ENCODE results near the gene CDC23. TPM values are rescaled to one million over a fixed set of nuclear protein-coding genes. Genes with fewer than 3 reads are reported as not detected.
"Not testable (repeated sequence)": the region's sequence is repeated elsewhere in the genome, so short reads cannot be mapped to it uniquely, and the experiment has no call there.

The CDC23 gene
- total RNA-seq, 1 donor from 2014 or later, result 34.2 TPM

DNA sequence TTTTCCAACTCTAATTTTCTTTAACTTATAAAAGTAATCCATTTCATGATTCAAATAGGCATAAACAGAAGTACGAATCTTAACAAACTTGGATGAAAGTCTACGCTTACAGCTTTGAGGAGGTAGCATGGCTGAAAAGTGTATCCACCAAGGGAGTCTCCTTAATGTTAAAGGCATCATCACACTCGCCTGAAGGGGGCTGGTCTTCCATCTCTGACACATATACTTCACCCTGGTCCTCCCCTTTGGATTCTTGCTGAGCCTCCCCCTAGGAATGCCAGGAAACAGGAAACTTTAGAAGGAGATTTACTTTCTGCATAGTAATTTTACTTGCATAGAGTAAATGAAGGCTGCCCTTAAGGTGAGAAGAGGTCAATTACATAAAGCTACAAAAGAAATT, 63.6 kb downstream of the CDC23 start:
- DNase-seq (ENCODE audit: low read depth) (peak; percentile 4), FAIRE-seq (no peak)
- Mint-ChIP-seq H3K27ac (ENCODE audit: unreplicated experiment) (no peak overlapping the region), H3K36me3 (ENCODE audit: low read depth, unreplicated experiment) (no peaks in the 10 kb centered on the region), H3K4me3 (ENCODE audit: unreplicated experiment) (no peak overlapping the region), H3K27me3 (ENCODE audit: low read depth, unreplicated experiment) (peaks cover 4% of the 10 kb centered on the region), H3K4me1 (ENCODE audit: low read depth, unreplicated experiment) (peaks cover 2% of the 10 kb centered on the region), H3K9me3 (ENCODE audit: unreplicated experiment) (no peaks in the 10 kb centered on the region)
- H3K27ac ChIP-seq (ENCODE audit: low read depth, low read length), result no peak overlapping the region
- H3K4me2 ChIP-seq (ENCODE audit: low read length), result no peak overlapping the region
- no peaks in the 10 kb centered on the region for H4K20me1 ChIP-seq (ENCODE audit: insufficient read depth, low read length)
- H3K9ac ChIP-seq (ENCODE audit: low read length), result no peak overlapping the region
- no peaks in the 10 kb centered on the region for H3K9me3 ChIP-seq (ENCODE audit: insufficient read depth, low read depth, low read length)
- no peak overlapping the region for H2AFZ ChIP-seq (ENCODE audit: low read depth, low read length)
- H3K36me3 ChIP-seq (ENCODE audit: insufficient read depth, low read length), result no peaks in the 10 kb centered on the region
- H3K27me3 ChIP-seq (ENCODE audit: insufficient read depth, low read length), result no peaks in the 10 kb centered on the region
- H3K79me2 ChIP-seq (ENCODE audit: insufficient read depth, low read length), result no peaks in the 10 kb centered on the region
- no peak for TF ChIP-seq EZH2 (IDR thresholded peaks at IDR 0.05; ENCODE audit: insufficient read depth, low read length)
- TF ChIP-seq, protein P1, sequence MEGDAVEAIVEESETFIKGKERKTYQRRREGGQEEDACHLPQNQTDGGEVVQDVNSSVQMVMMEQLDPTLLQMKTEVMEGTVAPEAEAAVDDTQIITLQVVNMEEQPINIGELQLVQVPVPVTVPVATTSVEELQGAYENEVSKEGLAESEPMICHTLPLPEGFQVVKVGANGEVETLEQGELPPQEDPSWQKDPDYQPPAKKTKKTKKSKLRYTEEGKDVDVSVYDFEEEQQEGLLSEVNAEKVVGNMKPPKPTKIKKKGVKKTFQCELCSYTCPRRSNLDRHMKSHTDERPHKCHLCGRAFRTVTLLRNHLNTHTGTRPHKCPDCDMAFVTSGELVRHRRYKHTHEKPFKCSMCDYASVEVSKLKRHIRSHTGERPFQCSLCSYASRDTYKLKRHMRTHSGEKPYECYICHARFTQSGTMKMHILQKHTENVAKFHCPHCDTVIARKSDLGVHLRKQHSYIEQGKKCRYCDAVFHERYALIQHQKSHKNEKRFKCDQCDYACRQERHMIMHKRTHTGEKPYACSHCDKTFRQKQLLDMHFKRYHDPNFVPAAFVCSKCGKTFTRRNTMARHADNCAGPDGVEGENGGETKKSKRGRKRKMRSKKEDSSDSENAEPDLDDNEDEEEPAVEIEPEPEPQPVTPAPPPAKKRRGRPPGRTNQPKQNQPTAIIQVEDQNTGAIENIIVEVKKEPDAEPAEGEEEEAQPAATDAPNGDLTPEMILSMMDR (IDR thresholded peaks at IDR 0.05; ENCODE audit: insufficient read depth, low read depth, low read length), result no peak
- no peak overlapping the region for H3K4me3 ChIP-seq (ENCODE audit: insufficient read depth, low read depth, low read length)
- H3K4me1 ChIP-seq (ENCODE audit: insufficient read depth, low read length), result peaks cover 4% of the 10 kb centered on the region

DNA sequence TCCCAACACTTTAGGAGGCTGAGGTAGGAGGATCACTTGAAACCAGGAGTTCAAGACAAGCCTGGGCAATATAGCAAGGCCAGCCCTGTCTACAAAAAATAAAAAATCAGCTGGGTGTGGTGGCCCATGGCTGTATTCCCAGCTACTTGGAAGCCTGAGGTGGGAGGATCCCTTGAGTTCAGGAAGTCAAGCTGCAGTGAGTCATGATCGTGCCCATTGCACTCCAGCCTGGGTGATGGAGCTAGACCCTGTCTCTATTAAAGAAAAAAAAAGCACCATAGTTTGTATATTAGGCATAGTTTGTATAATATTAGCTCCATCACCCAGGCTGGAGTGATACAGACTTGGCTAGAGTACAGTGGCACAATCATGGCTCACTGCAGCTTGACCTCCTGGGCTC, 64.3 kb downstream of the CDC23 start:
- Histone ChIP-seq H3K36me3 (ENCODE audit: insufficient read depth, low read length) (no peaks in the 10 kb centered on the region), H3K9ac (ENCODE audit: low read length) (no peak overlapping the region), H3K79me2 (ENCODE audit: insufficient read depth, low read length) (no peaks in the 10 kb centered on the region), H4K20me1 (ENCODE audit: insufficient read depth, low read length) (no peaks in the 10 kb centered on the region), H3K9me3 (ENCODE audit: insufficient read depth, low read depth, low read length) (no peaks in the 10 kb centered on the region), H3K4me1 (ENCODE audit: insufficient read depth, low read length) (peaks cover 4% of the 10 kb centered on the region), H3K4me2 (ENCODE audit: low read length) (no peak overlapping the region), H3K4me3 (ENCODE audit: insufficient read depth, low read depth, low read length) (no peak overlapping the region), H3K27me3 (ENCODE audit: insufficient read depth, low read length) (no peaks in the 10 kb centered on the region), H2AFZ (ENCODE audit: low read depth, low read length) (no peak overlapping the region), H3K27ac (ENCODE audit: low read depth, low read length) (no peak overlapping the region)
- H3K4me3 Mint-ChIP-seq (ENCODE audit: unreplicated experiment), result no peak overlapping the region
- FAIRE-seq, result no peak
- no peak for TF ChIP-seq EZH2 (IDR thresholded peaks at IDR 0.05; ENCODE audit: insufficient read depth, low read length)
- TF ChIP-seq, protein P1 (IDR thresholded peaks at IDR 0.05; ENCODE audit: insufficient read depth, low read depth, low read length), result no peak
- DNase-seq (ENCODE audit: low read depth), result peak; percentile 63
- no peaks in the 10 kb centered on the region for H3K36me3 Mint-ChIP-seq (ENCODE audit: low read depth, unreplicated experiment)
- H3K27me3 Mint-ChIP-seq (ENCODE audit: low read depth, unreplicated experiment), result peaks cover 4% of the 10 kb centered on the region
- no peak overlapping the region for H3K27ac Mint-ChIP-seq (ENCODE audit: unreplicated experiment)
- H3K9me3 Mint-ChIP-seq (ENCODE audit: unreplicated experiment), result no peaks in the 10 kb centered on the region
- H3K4me1 Mint-ChIP-seq (ENCODE audit: low read depth, unreplicated experiment), result peaks cover 2% of the 10 kb centered on the region

DNA sequence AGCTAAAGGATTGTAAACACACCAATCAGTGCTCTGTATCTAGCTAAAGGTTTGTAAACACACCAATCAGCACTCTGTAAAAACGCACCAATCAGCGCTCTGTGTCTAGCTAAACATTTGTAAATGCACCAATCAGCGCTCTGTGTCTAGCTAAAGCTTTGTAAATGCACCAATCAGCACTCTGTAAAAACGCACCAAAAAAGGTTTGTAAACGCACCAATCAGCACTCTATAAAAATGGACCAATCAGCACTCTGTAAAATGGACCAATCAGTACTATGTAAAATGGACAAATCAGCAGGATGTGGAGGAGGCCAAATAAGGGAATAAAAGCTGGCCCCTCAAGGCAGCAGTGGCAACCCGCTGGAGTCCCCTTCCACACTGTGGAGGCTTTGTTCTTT, 69.5 kb downstream of the CDC23 start:
- not testable (repeated sequence) for H3K9me3 Mint-ChIP-seq (ENCODE audit: unreplicated experiment); H3K4me3 ChIP-seq (ENCODE audit: insufficient read depth, low read depth, low read length); H3K79me2 ChIP-seq (ENCODE audit: insufficient read depth, low read length); DNase-seq (ENCODE audit: low read depth); H3K9me3 ChIP-seq (ENCODE audit: insufficient read depth, low read depth, low read length); H3K36me3 Mint-ChIP-seq (ENCODE audit: low read depth, unreplicated experiment); FAIRE-seq; H4K20me1 ChIP-seq (ENCODE audit: insufficient read depth, low read length); H3K27ac Mint-ChIP-seq (ENCODE audit: unreplicated experiment); H3K27me3 ChIP-seq (ENCODE audit: insufficient read depth, low read length); H3K27me3 Mint-ChIP-seq (ENCODE audit: low read depth, unreplicated experiment); H3K4me3 Mint-ChIP-seq (ENCODE audit: unreplicated experiment); H3K9ac ChIP-seq (ENCODE audit: low read length); H2AFZ ChIP-seq (ENCODE audit: low read depth, low read length); H3K4me1 Mint-ChIP-seq (ENCODE audit: low read depth, unreplicated experiment); H3K4me1 ChIP-seq (ENCODE audit: insufficient read depth, low read length); H3K27ac ChIP-seq (ENCODE audit: low read depth, low read length); H3K4me2 ChIP-seq (ENCODE audit: low read length); H3K36me3 ChIP-seq (ENCODE audit: insufficient read depth, low read length)

Measured in astrocyte (in vitro differentiated cells and primary cell).